HCT116 (cell line): Measurements from ENCODE around the gene ARMC12. TPM values are rescaled to one million over a fixed set of nuclear protein-coding genes. Genes with fewer than 3 reads are reported as not detected.

Source experiments
- ATAC-seq: fragments of 200-7000 bp; cut with Tn5 transposase; 2 replicates; pipeline ENCODE4 v1.9.1; 2020; ENCODE audit warnings: mild to moderate bottlenecking, moderate library complexity
- BruUV-seq: library from RNA; stranded (reverse); fragments of 400-500 nt; replicated peaks from 2 replicates; lab custom pipeline; 2021; lab: Mats Ljungman, UMichigan
- CTCF ChIA-PET: fragments of 300-600 bp; sonication (Branson Sonifier 250); formaldehyde crosslinking; loops from one replicate; lab custom pipeline; 2021; ENCODE audit warnings: antibody characterized with exemption; lab: Charles Lee
- POLR2A ChIA-PET: fragments of 300-600, 350-600 bp; sonication (Branson Sonifier 250); formaldehyde crosslinking; loops from one replicate; lab custom pipeline; 2021; ENCODE audit warnings: antibody characterized with exemption; lab: Charles Lee
- RAD21 ChIA-PET, 2 experiments: fragments of 300-600 bp; sonication (Branson Sonifier 250); formaldehyde crosslinking; loops; one replicate each; lab custom pipeline; 2023; ENCODE audit warnings: low total read pairs in 2 of 2; ENCODE audit not compliant: uncharacterized antibody in 2 of 2, unreplicated experiment in 2 of 2, low non-redundant PET in 1 of 2; lab: Charles Lee
- DNase-seq: peaks from one replicate; pipeline ENCODE4 v3.0.0-alpha.2; 2010; ENCODE audit warnings: low read depth, low spot score
- H2AFZ ChIP-seq: fragments of 200-600 bp; shearing (Covaris generic), sonication (generic); 2 replicates; pipeline ENCODE4 v1.6.1; 2017; ENCODE audit warnings: low read depth, mixed run types, mixed read lengths, antibody characterized with exemption, low read length; ENCODE audit not compliant: poor library complexity, severe bottlenecking
- H3K27ac ChIP-seq: 2 replicates; pipeline ENCODE4 v1.5.1; 2012; ENCODE audit warnings: low read depth, low read length
- H3K27me3 ChIP-seq: fragments of 200-600 bp; sonication (generic); 2 replicates; pipeline ENCODE4 v1.6.1; 2016; ENCODE audit warnings: mixed run types, low read length, mixed read lengths; ENCODE audit not compliant: insufficient read depth
- H3K36me3 ChIP-seq, 2 experiments: fragments of 200-500 bp in 1 of 2; fragments of 200-600 bp in 1 of 2; sonication (Bioruptor generic) in 1 of 2; sonication (generic) in 1 of 2; 2 replicates each; pipeline versions ENCODE4 v1.5.1 to v1.6.1; 2014 to 2016; ENCODE audit warnings: low read length in 2 of 2, inconsistent platforms in 1 of 2, mixed read lengths in 1 of 2, mixed run types in 1 of 2; ENCODE audit not compliant: insufficient read depth in 2 of 2, control insufficient read depth in 1 of 2
- H3K4me1 ChIP-seq, 2 experiments: fragments of 200-600 bp in 1 of 2; sonication (generic) in 1 of 2; 2 replicates each; pipeline versions ENCODE4 v1.5.1 to v1.6.1; 2012 to 2017; ENCODE audit warnings: low read length in 2 of 2, inconsistent platforms in 1 of 2, mild to moderate bottlenecking in 1 of 2, mixed read lengths in 1 of 2, mixed run types in 1 of 2, moderate library complexity in 1 of 2; ENCODE audit not compliant: insufficient read depth in 2 of 2, control insufficient read depth in 1 of 2
- H3K4me2 ChIP-seq: fragments of 200-600 bp; sonication (generic); 2 replicates; pipeline ENCODE4 v1.6.1; 2017; ENCODE audit warnings: mixed run types, low read length, mixed read lengths
- H3K4me3 ChIP-seq, 2 experiments: fragments of 200-600 bp in 1 of 2; sonication (generic) in 1 of 2; replicated peaks in 1 of 2; 2 replicates each; pipeline ENCODE4 v1.5.1; 2011 to 2016; ENCODE audit warnings: low read length in 2 of 2, control low read depth in 1 of 2, low read depth in 1 of 2, mild to moderate bottlenecking in 1 of 2, mixed read lengths in 1 of 2, mixed run types in 1 of 2
- H3K79me2 ChIP-seq: fragments of 200-600 bp; sonication (generic); 2 replicates; pipeline ENCODE4 v1.6.1; 2017; ENCODE audit warnings: mild to moderate bottlenecking, mixed run types, low read length, moderate library complexity, mixed read lengths; ENCODE audit not compliant: insufficient read depth
- H3K9ac ChIP-seq: fragments of 200-600 bp; sonication (generic); 2 replicates; pipeline ENCODE4 v1.6.1; 2016; ENCODE audit warnings: low read length, mixed read lengths
- H3K9me2 ChIP-seq: fragments of 200-600 bp; sonication (generic), shearing (Covaris generic); 2 replicates; pipeline ENCODE4 v1.6.1; 2017; ENCODE audit warnings: mixed run types, mild to moderate bottlenecking, moderate library complexity; ENCODE audit not compliant: insufficient read depth
- H3K9me3 ChIP-seq, 2 experiments: fragments of 200-500 bp in 1 of 2; fragments of 200-600 bp in 1 of 2; sonication (Bioruptor generic) in 1 of 2; sonication (generic) in 1 of 2; 2 replicates each; pipeline ENCODE4 v1.6.1; 2014 to 2017; ENCODE audit warnings: low read length in 2 of 2, mixed read lengths in 2 of 2, inconsistent platforms in 1 of 2, low read depth in 1 of 2, mild to moderate bottlenecking in 1 of 2, mixed run types in 1 of 2, moderate library complexity in 1 of 2; ENCODE audit not compliant: control insufficient read depth in 1 of 2, insufficient read depth in 1 of 2
- H4K20me1 ChIP-seq: fragments of 200-600 bp; sonication (generic), shearing (Covaris generic); 2 replicates; pipeline ENCODE4 v1.6.1; 2017; ENCODE audit warnings: mixed run types, mild to moderate bottlenecking, moderate library complexity; ENCODE audit not compliant: insufficient read depth
- ATF3 ChIP-seq: IDR thresholded peaks from 2 replicates; pipeline ENCODE4 v1.6.1; 2012
- CEBPB ChIP-seq: IDR thresholded peaks from 2 replicates; pipeline ENCODE4 v1.6.1; 2012; ENCODE audit warnings: low read depth
- EGR1 ChIP-seq: IDR thresholded peaks from 2 replicates; pipeline ENCODE4 v1.6.1; 2012; ENCODE audit warnings: low read depth
- EZH2 ChIP-seq: fragments of 200-600 bp; sonication (generic); IDR thresholded peaks from 2 replicates; pipeline ENCODE4 v1.6.1; 2017; ENCODE audit warnings: antibody characterized with exemption, mixed run types
- EZH2phosphoT487 ChIP-seq: fragments of 200-600 bp; IDR thresholded peaks from 2 replicates; pipeline ENCODE4 v1.6.1; 2018; ENCODE audit warnings: antibody characterized with exemption, borderline replicate concordance
- FOSL1 ChIP-seq: IDR thresholded peaks from 2 replicates; pipeline ENCODE4 v1.6.1; 2012; ENCODE audit warnings: low read depth
- JUND ChIP-seq: IDR thresholded peaks from 2 replicates; pipeline ENCODE4 v1.6.1; 2012
- MAX ChIP-seq: IDR thresholded peaks from 2 replicates; pipeline ENCODE4 v1.6.1; 2012
- RAD21 ChIP-seq: IDR thresholded peaks from 2 replicates; pipeline ENCODE4 v1.6.1; 2012; ENCODE audit warnings: low read depth, mild to moderate bottlenecking
- SP1 ChIP-seq: IDR thresholded peaks from 2 replicates; pipeline ENCODE4 v1.6.1; 2012; ENCODE audit warnings: low read depth
- TCF7L2 ChIP-seq: IDR thresholded peaks from 2 replicates; pipeline ENCODE4 v1.7.0; 2011; ENCODE audit warnings: borderline replicate concordance, inconsistent platforms; ENCODE audit not compliant: insufficient read depth, insufficient read length; ENCODE audit errors: extremely low read depth
- ZBTB33 ChIP-seq: IDR thresholded peaks from 2 replicates; pipeline ENCODE4 v1.6.1; 2011; ENCODE audit warnings: mild to moderate bottlenecking, low read length, moderate library complexity; ENCODE audit not compliant: insufficient replicate concordance; ENCODE audit errors: extremely low read depth
- ZFX ChIP-seq: fragments of 450-650 bp; IDR thresholded peaks from 2 replicates; pipeline ENCODE4 v1.6.1; 2017
- ZNF274 ChIP-seq: fragments of 200-500 bp; sonication (Bioruptor generic); IDR thresholded peaks from 2 replicates; pipeline ENCODE4 v1.6.1; 2014; ENCODE audit warnings: mild to moderate bottlenecking, low read depth, low read length, inconsistent platforms
- intact Hi-C: fragments of 100-400 bp; cut with micrococcal nuclease; formaldehyde crosslinking; loops from 2 replicates; pipeline ENCODE4 v1.10.0; 2022
- total RNA-seq: library from RNA; stranded (reverse); gene quantifications from one replicate; pipeline ENCODE4 v1.2.1, GENCODE V29; 2021; ENCODE audit not compliant: unreplicated experiment
- TF ChIP-seq, protein P1 (sequence below): IDR thresholded peaks from 2 replicates; pipeline ENCODE4 v1.6.1; 2012; ENCODE audit warnings: low read depth

ARMC12 gene
- total RNA-seq, 1 experiment from 2014 or later: 0.79 TPM

DNA sequence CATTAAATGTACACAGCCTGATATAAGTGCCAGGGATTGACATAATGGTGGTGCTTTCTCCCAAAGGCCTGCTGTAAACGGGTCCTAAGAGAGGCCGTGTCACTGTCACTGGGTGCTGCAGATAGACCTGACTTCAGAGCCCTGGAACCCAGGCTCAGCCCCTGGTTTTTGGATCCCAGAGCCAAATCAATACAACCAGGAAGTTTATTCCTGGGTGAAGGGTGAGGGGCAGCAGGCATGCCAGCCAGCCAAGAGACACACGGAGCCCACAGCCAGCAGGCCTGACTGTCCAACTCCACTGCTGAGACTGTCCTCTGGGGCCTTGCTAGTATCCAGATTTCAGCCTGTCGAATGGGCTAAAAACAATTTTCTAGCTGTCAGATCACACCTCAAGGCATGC, 12.8 kb upstream of the ARMC12 start:
- BruUV-seq: no TSS peak

More for the DNA sequence above, 12.8 kb upstream of the ARMC12 start:
- Histone ChIP-seq H3K27ac (no peak overlapping the region), H3K79me2 (no peaks in the 10 kb centered on the region), H3K9ac (no peak overlapping the region), H3K36me3 (no peaks in the 10 kb centered on the region), H3K27me3 (no peaks in the 10 kb centered on the region), H2AFZ (no peak overlapping the region)
- DNase-seq: no peak
- TF ChIP-seq ZFX (no peak), SP1 (no peak), RAD21 (no peak), ZNF274 (no peak), TCF7L2 (no peak), EZH2 (no peak), JUND (no peak), ATF3 (no peak), FOSL1 (no peak), EZH2phosphoT487 (no peak), ZBTB33 (no peak), CEBPB (no peak), MAX (no peak), EGR1 (no peak)
- TF ChIP-seq, protein P1, sequence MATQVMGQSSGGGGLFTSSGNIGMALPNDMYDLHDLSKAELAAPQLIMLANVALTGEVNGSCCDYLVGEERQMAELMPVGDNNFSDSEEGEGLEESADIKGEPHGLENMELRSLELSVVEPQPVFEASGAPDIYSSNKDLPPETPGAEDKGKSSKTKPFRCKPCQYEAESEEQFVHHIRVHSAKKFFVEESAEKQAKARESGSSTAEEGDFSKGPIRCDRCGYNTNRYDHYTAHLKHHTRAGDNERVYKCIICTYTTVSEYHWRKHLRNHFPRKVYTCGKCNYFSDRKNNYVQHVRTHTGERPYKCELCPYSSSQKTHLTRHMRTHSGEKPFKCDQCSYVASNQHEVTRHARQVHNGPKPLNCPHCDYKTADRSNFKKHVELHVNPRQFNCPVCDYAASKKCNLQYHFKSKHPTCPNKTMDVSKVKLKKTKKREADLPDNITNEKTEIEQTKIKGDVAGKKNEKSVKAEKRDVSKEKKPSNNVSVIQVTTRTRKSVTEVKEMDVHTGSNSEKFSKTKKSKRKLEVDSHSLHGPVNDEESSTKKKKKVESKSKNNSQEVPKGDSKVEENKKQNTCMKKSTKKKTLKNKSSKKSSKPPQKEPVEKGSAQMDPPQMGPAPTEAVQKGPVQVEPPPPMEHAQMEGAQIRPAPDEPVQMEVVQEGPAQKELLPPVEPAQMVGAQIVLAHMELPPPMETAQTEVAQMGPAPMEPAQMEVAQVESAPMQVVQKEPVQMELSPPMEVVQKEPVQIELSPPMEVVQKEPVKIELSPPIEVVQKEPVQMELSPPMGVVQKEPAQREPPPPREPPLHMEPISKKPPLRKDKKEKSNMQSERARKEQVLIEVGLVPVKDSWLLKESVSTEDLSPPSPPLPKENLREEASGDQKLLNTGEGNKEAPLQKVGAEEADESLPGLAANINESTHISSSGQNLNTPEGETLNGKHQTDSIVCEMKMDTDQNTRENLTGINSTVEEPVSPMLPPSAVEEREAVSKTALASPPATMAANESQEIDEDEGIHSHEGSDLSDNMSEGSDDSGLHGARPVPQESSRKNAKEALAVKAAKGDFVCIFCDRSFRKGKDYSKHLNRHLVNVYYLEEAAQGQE: no peak
- TF ChIP-seq, all 23 proteins: peak for 0
- no peak overlapping the region for H3K4me2 ChIP-seq
- ATAC-seq: no peak
- no peaks in the 10 kb centered on the region for H3K9me2 ChIP-seq
- no peaks in the 10 kb centered on the region for H4K20me1 ChIP-seq
- peaks cover 27 to 43% of the 10 kb centered on the region in 2 experiments for H3K4me1 ChIP-seq
- intact Hi-C loops: no loop called here
- no peak overlapping the region for H3K4me3 ChIP-seq
- H3K9me3 ChIP-seq: no peaks in the 10 kb centered on the region
- POLR2A ChIA-PET: interaction anchor here (0.5 kb wide), 1 partner anchor 10 kb away, joined by 3 read pairs; no protein-coding TSS in a partner anchor
- RAD21 ChIA-PET: no interaction called here
- CTCF ChIA-PET: interaction anchor here (0.6 to 0.8 kb wide), 2 partner anchors 12 to 1662 kb away, joined by 3 to 5 read pairs; no protein-coding TSS in a partner anchor
